Measurements from ENCODE around the gene GABRR3.

- TF ChIP-seq CTCF (IDR thresholded peaks at IDR 0.05; ENCODE audit: poor library complexity) (no peak), EZH2 (IDR thresholded peaks at IDR 0.05; ENCODE audit: borderline replicate concordance) (no peak), EZH2phosphoT487 (IDR thresholded peaks at IDR 0.05; ENCODE audit: low read depth, severe bottlenecking, unreplicated experiment) (no peak)
These were observed 16.8 kb downstream of the GABRR3 start for GRCh38 chr3:98018301-98018700.
